Panc1 (cell line): ENCODE results near the gene KIAA0232. TPM values are rescaled to one million over a fixed set of nuclear protein-coding genes. Genes with fewer than 3 reads are reported as not detected.

Experiments
- ATAC-seq: fragments of 200-7000 bp; cut with Tn5 transposase; 2 replicates; pipeline ENCODE4 v1.9.1; 2020; ENCODE audit warnings: mild to moderate bottlenecking, moderate library complexity
- BruUV-seq: library from RNA; stranded (reverse); fragments of 400-500 nt; replicated peaks from 2 replicates; lab custom pipeline; 2021; lab: Mats Ljungman, UMichigan
- CTCF ChIA-PET: fragments of 300-600 bp; sonication (Branson Sonifier 250); formaldehyde crosslinking; loops from one replicate; lab custom pipeline; 2022; ENCODE audit warnings: antibody characterized with exemption; lab: Charles Lee
- POLR2A ChIA-PET: fragments of 300-600 bp; sonication (Branson Sonifier 250); formaldehyde crosslinking; loops from one replicate; lab custom pipeline; 2022; ENCODE audit warnings: antibody characterized with exemption; lab: Charles Lee
- DNase-seq: peaks from one replicate; pipeline ENCODE4 v3.0.0-alpha.2; 2010; ENCODE audit warnings: low read depth, low spot score
- H3K27ac ChIP-seq: 2 replicates; pipeline ENCODE4 v1.5.1; 2011; ENCODE audit warnings: mild to moderate bottlenecking, low read length, inconsistent platforms
- H3K27me3 ChIP-seq: fragments of 200-500 bp; sonication (Bioruptor generic); 2 replicates; pipeline ENCODE4 v1.6.0; 2014; ENCODE audit warnings: low read length, inconsistent platforms; ENCODE audit not compliant: control insufficient read depth, insufficient read depth
- H3K36me3 ChIP-seq: fragments of 200-500 bp; sonication (Bioruptor generic); 2 replicates; pipeline ENCODE4 v1.5.1; 2014; ENCODE audit warnings: inconsistent platforms, mild to moderate bottlenecking, low read length, moderate library complexity; ENCODE audit not compliant: control insufficient read depth, insufficient read depth
- H3K4me1 ChIP-seq: 2 replicates; pipeline ENCODE4 v1.5.1; 2011; ENCODE audit warnings: inconsistent platforms, mild to moderate bottlenecking, low read length, moderate library complexity; ENCODE audit not compliant: control insufficient read depth, insufficient read depth
- H3K4me3 ChIP-seq, 2 experiments: 2 replicates each; pipeline ENCODE4 v1.5.1; 2011 to 2012; ENCODE audit warnings: low read depth in 2 of 2, low read length in 2 of 2, mild to moderate bottlenecking in 2 of 2, inconsistent platforms in 1 of 2, moderate library complexity in 1 of 2
- H3K9me3 ChIP-seq: fragments of 200-500 bp; sonication (Bioruptor generic); 2 replicates; pipeline ENCODE4 v1.5.1; 2014; ENCODE audit warnings: low read depth, mild to moderate bottlenecking, inconsistent platforms, low read length, moderate library complexity; ENCODE audit not compliant: control insufficient read depth, insufficient read depth
- CTCF ChIP-seq: fragments of 450-650 bp; IDR thresholded peaks from 2 replicates; pipeline ENCODE4 v1.5.1; 2017; ENCODE audit warnings: mild to moderate bottlenecking
- POLR2AphosphoS5 ChIP-seq: IDR thresholded peaks from 2 replicates; pipeline ENCODE4 v1.6.1; 2012; ENCODE audit warnings: mild to moderate bottlenecking, low read depth, low read length, moderate library complexity
- REST ChIP-seq, 2 experiments: IDR thresholded peaks; 2 replicates each; pipeline ENCODE4 v1.6.1; 2011 to 2012; ENCODE audit warnings: low read depth in 2 of 2, control low read depth in 1 of 2, low read length in 1 of 2, mild to moderate bottlenecking in 1 of 2, moderate library complexity in 1 of 2; ENCODE audit not compliant: insufficient read depth in 1 of 2
- SIN3A ChIP-seq: IDR thresholded peaks from 2 replicates; pipeline ENCODE4 v1.6.1; 2012; ENCODE audit warnings: low read depth, mild to moderate bottlenecking, low read length, moderate library complexity, borderline replicate concordance; ENCODE audit not compliant: insufficient read depth
- TCF7L2 ChIP-seq: IDR thresholded peaks from 2 replicates; pipeline ENCODE4 v1.6.1; 2011; ENCODE audit warnings: mild to moderate bottlenecking, low read depth, low read length, inconsistent platforms
- in situ Hi-C: cut with HindIII; loops from 2 replicates; pipeline ENCODE4 v1.10.0; 2016; ENCODE audit warnings: low sequenced_read_pairs, low pct_unique_long_range_greater_than_20kb
- intact Hi-C: fragments of 100-400 bp; cut with micrococcal nuclease; formaldehyde crosslinking; loops from one replicate; pipeline ENCODE4 v1.10.0; 2022; ENCODE audit not compliant: unreplicated experiment
- total RNA-seq: library from RNA; stranded (reverse); gene quantifications from one replicate; pipeline ENCODE4 v1.2.1, GENCODE V29; 2021; ENCODE audit not compliant: unreplicated experiment

KIAA0232 gene
- total RNA-seq, 1 experiment from 2014 or later: 20.2 TPM

- Histone ChIP-seq H3K4me1 (no peaks in the 10 kb centered on the region), H3K36me3 (0 out of 2 replicates have a peak, but pooled peaks cover 2% of the 10 kb centered on the region), H3K27ac (no peak overlapping the region), H3K27me3 (no peaks in the 10 kb centered on the region), H3K9me3 (no peaks in the 10 kb centered on the region), H3K4me3 (no peak overlapping the region)
- in situ Hi-C loops: no loop called here
- ChIA-PET CTCF (no interaction called here), POLR2A (no interaction called here)
- ATAC-seq: no peak
- BruUV-seq: no TSS peak
- no peak for DNase-seq
- intact Hi-C loops: no loop called here
- no peak for TF ChIP-seq TCF7L2
- no peak for TF ChIP-seq POLR2AphosphoS5
- no peak for TF ChIP-seq SIN3A
- TF ChIP-seq REST (IDR thresholded peaks at IDR 0.05; ENCODE audit: insufficient read depth in 1 of 2, low read depth in 2 of 2, low read length in 1 of 2): no peak
- TF ChIP-seq CTCF: no peak
Observed at GRCh38 chr4:6886886-6887285, 104.4 kb downstream of the KIAA0232 start.

GRCh38 chr4:6887591-6888371 lies 105.3 kb downstream of the KIAA0232 start:
- POLR2A ChIA-PET: no interaction called here
- ATAC-seq: no peak
- TF ChIP-seq SIN3A (no peak), REST (IDR thresholded peaks at IDR 0.05; ENCODE audit: insufficient read depth in 1 of 2, low read depth in 2 of 2, low read length in 1 of 2) (no peak), TCF7L2 (no peak), CTCF (no peak), POLR2AphosphoS5 (no peak)
- BruUV-seq: no TSS peak
- no peaks in the 10 kb centered on the region for H3K9me3 ChIP-seq
- in situ Hi-C loops: no loop called here
- DNase-seq: no peak
- H3K4me3 ChIP-seq: no peak overlapping the region
- CTCF ChIA-PET: no interaction called here
- intact Hi-C loops: no loop called here
- H3K27me3 ChIP-seq: no peaks in the 10 kb centered on the region
- no peaks in the 10 kb centered on the region for H3K36me3 ChIP-seq
- no peaks in the 10 kb centered on the region for H3K4me1 ChIP-seq
- H3K27ac ChIP-seq: no peak overlapping the region
